OCI-LY7 (cell line): ENCODE data around the gene BBS9. TPM values are rescaled to one million over a fixed set of nuclear protein-coding genes. Genes with fewer than 3 reads are reported as not detected.

Experiments used
- BruUV-seq: library from RNA; stranded (reverse); fragments of 400-500 nt; replicated peaks from 2 replicates; lab custom pipeline; 2021; lab: Mats Ljungman, UMichigan
- CTCF ChIA-PET: fragments of 300-600 bp; sonication (Branson Sonifier 250); formaldehyde crosslinking; loops from one replicate; lab custom pipeline; 2022; ENCODE audit warnings: antibody characterized with exemption; ENCODE audit not compliant: unreplicated experiment; lab: Charles Lee
- POLR2A ChIA-PET: fragments of 300-600 bp; sonication (Branson Sonifier 250); formaldehyde crosslinking; loops from one replicate; lab custom pipeline; 2022; ENCODE audit warnings: antibody characterized with exemption; lab: Charles Lee
- DNase-seq: peaks from one replicate; pipeline ENCODE4 v3.0.0-alpha.2; 2015; ENCODE audit warnings: low spot score
- H2AFZ ChIP-seq: fragments of 200-600 bp; sonication (generic), shearing (Covaris generic); 2 replicates; pipeline ENCODE4 v1.6.1; 2014; ENCODE audit warnings: mild to moderate bottlenecking, antibody characterized with exemption, low read length, moderate library complexity
- H3K27ac ChIP-seq: fragments of 200-600 bp; sonication (generic); 2 replicates; pipeline ENCODE4 v1.5.1; 2014; ENCODE audit warnings: mixed run types, low read depth, mild to moderate bottlenecking, moderate library complexity, low read length, inconsistent platforms; ENCODE audit not compliant: poor library complexity, severe bottlenecking
- H3K36me3 ChIP-seq: fragments of 200-600 bp; sonication (generic); 2 replicates; pipeline ENCODE4 v1.6.1; 2014; ENCODE audit warnings: mild to moderate bottlenecking, antibody characterized with exemption, low read length, moderate library complexity, mixed read lengths; ENCODE audit not compliant: insufficient read depth
- H3K4me1 ChIP-seq: fragments of 200-600 bp; sonication (generic); 2 replicates; pipeline ENCODE4 v1.5.1; 2014; ENCODE audit warnings: mild to moderate bottlenecking, low read length; ENCODE audit not compliant: insufficient read depth, poor library complexity, severe bottlenecking
- H3K4me2 ChIP-seq: fragments of 200-600 bp; sonication (generic); 2 replicates; pipeline ENCODE4 v1.6.1; 2014; ENCODE audit warnings: mild to moderate bottlenecking, low read length
- H3K4me3 ChIP-seq: fragments of 200-600 bp; sonication (generic); 2 replicates; pipeline ENCODE4 v1.5.1; 2014; ENCODE audit warnings: mild to moderate bottlenecking, low read depth, low read length; ENCODE audit not compliant: poor library complexity, severe bottlenecking
- H3K79me2 ChIP-seq: fragments of 200-600 bp; sonication (generic); 2 replicates; pipeline ENCODE4 v1.6.1; 2016; ENCODE audit warnings: low read depth, mild to moderate bottlenecking, low read length, moderate library complexity, mixed read lengths; ENCODE audit not compliant: insufficient read depth
- H3K9me2 ChIP-seq: fragments of 200-600 bp; sonication (generic); 2 replicates; pipeline ENCODE4 v1.6.1; 2016; ENCODE audit warnings: mild to moderate bottlenecking, low read length, mixed read lengths; ENCODE audit not compliant: insufficient read depth
- H3K9me3 ChIP-seq: fragments of 200-600 bp; sonication (generic); 2 replicates; pipeline ENCODE4 v1.6.1; 2014; ENCODE audit warnings: mild to moderate bottlenecking, mixed run types, low read length, mixed read lengths
- H4K20me1 ChIP-seq: fragments of 200-600 bp; sonication (generic); 2 replicates; pipeline ENCODE4 v1.6.1; 2014; ENCODE audit warnings: mild to moderate bottlenecking, antibody characterized with exemption, low read length, moderate library complexity, mixed read lengths; ENCODE audit not compliant: insufficient read depth
- EZH2phosphoT487 ChIP-seq: fragments of 200-600 bp; sonication (generic); IDR thresholded peaks from 2 replicates; pipeline ENCODE4 v1.6.1; 2018; ENCODE audit warnings: low read depth, borderline replicate concordance, mild to moderate bottlenecking, mixed run types, antibody characterized with exemption, low read length, moderate library complexity, mixed read lengths
- intact Hi-C: fragments of 100-400 bp; cut with micrococcal nuclease; formaldehyde crosslinking; loops from one replicate; pipeline ENCODE4 v1.10.0; 2022; ENCODE audit not compliant: unreplicated experiment
- total RNA-seq, 2 experiments: library from RNA; depleted of rRNA in 1 of 2; stranded (reverse); fragments of >200 nt in 1 of 2; shearing (Covaris generic) in 1 of 2; gene quantifications; 2 replicates each; pipeline ENCODE4 v1.2.3, GENCODE V29; 2014 to 2022
- TF ChIP-seq, protein P1 (sequence below): fragments of 200-600 bp; sonication (generic); conservative IDR thresholded peaks from 2 replicates; pipeline ENCODE4 v1.5.1; 2014; ENCODE audit warnings: mild to moderate bottlenecking, antibody characterized with exemption, low read length, moderate library complexity, mixed read lengths

BBS9 gene
- total RNA-seq, 2 experiments from 2014 or later, result 6.8 to 14.8 TPM

- no TSS peak for BruUV-seq
- no peak overlapping the region for H3K4me2 ChIP-seq
- H3K9me3 ChIP-seq, result no peaks in the 10 kb centered on the region
- TF ChIP-seq, protein P1, sequence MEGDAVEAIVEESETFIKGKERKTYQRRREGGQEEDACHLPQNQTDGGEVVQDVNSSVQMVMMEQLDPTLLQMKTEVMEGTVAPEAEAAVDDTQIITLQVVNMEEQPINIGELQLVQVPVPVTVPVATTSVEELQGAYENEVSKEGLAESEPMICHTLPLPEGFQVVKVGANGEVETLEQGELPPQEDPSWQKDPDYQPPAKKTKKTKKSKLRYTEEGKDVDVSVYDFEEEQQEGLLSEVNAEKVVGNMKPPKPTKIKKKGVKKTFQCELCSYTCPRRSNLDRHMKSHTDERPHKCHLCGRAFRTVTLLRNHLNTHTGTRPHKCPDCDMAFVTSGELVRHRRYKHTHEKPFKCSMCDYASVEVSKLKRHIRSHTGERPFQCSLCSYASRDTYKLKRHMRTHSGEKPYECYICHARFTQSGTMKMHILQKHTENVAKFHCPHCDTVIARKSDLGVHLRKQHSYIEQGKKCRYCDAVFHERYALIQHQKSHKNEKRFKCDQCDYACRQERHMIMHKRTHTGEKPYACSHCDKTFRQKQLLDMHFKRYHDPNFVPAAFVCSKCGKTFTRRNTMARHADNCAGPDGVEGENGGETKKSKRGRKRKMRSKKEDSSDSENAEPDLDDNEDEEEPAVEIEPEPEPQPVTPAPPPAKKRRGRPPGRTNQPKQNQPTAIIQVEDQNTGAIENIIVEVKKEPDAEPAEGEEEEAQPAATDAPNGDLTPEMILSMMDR, result no peak
- no peak for TF ChIP-seq EZH2phosphoT487
- no peaks in the 10 kb centered on the region for H3K9me2 ChIP-seq
- no peak overlapping the region for H3K27ac ChIP-seq
- no peak overlapping the region for H2AFZ ChIP-seq
- ChIA-PET CTCF (no interaction called here), POLR2A (no interaction called here)
- DNase-seq, result no peak
- intact Hi-C loops, result no loop called here
- H3K4me3 ChIP-seq, result no peak overlapping the region
- H4K20me1 ChIP-seq, result no peaks in the 10 kb centered on the region
- H3K4me1 ChIP-seq, result no peaks in the 10 kb centered on the region
- no peaks in the 10 kb centered on the region for H3K79me2 ChIP-seq
- no peaks in the 10 kb centered on the region for H3K36me3 ChIP-seq
Observed at GRCh38 chr7:33200282-33200681, 70.9 kb downstream of the BBS9 start.

DNA sequence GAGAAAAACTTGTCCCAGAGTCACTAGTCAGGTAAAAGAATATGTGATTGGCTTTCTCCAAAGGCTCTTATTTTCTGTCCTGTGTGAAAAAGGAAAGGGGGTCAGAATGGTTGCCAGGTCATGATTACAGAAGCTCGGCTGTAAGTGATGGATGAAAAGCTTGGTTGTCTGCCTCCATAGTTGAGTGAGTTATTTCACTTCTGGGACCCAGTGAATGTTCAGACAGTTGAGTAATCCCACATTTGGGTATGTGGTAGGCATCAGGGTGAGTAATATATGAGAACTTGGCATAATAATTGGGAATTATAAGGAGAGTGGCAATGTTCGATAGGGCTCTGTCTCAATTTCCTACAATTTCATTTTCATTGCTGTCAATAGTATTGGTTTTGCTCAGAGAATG, 72.5 kb downstream of the BBS9 start:
- Histone ChIP-seq H3K9me3 (no peaks in the 10 kb centered on the region), H3K79me2 (no peaks in the 10 kb centered on the region), H4K20me1 (no peaks in the 10 kb centered on the region), H2AFZ (no peak overlapping the region), H3K4me3 (no peak overlapping the region), H3K4me2 (no peak overlapping the region), H3K27ac (no peak overlapping the region), H3K9me2 (no peaks in the 10 kb centered on the region), H3K36me3 (no peaks in the 10 kb centered on the region), H3K4me1 (no peaks in the 10 kb centered on the region)
- no peak for DNase-seq
- TF ChIP-seq, protein P1, result no peak
- no peak for TF ChIP-seq EZH2phosphoT487
- intact Hi-C loops, result no loop called here
- POLR2A ChIA-PET, result interaction anchor here (0.6 kb wide), 1 partner anchor 12 kb away, joined by 4 read pairs; no protein-coding TSS in a partner anchor
- CTCF ChIA-PET, result no interaction called here
- no TSS peak for BruUV-seq

GRCh38 chr7:33210958-33211357, 81.6 kb downstream of the BBS9 start:
- ChIA-PET CTCF (no interaction called here), POLR2A (no interaction called here)
- H3K9me2 ChIP-seq, result no peaks in the 10 kb centered on the region
- BruUV-seq, result no TSS peak
- no peak for DNase-seq
- no peak overlapping the region for H3K4me3 ChIP-seq
- H3K4me2 ChIP-seq, result no peak overlapping the region
- no peak for TF ChIP-seq EZH2phosphoT487
- TF ChIP-seq, protein P1, result no peak
- no peaks in the 10 kb centered on the region for H3K36me3 ChIP-seq
- no peak overlapping the region for H3K27ac ChIP-seq
- H3K4me1 ChIP-seq, result no peaks in the 10 kb centered on the region
- H3K79me2 ChIP-seq, result no peaks in the 10 kb centered on the region
- H2AFZ ChIP-seq, result no peak overlapping the region
- H4K20me1 ChIP-seq, result no peaks in the 10 kb centered on the region
- H3K9me3 ChIP-seq, result 0 out of 2 replicates have a peak, but pooled peaks cover 7% of the 10 kb centered on the region
- intact Hi-C loops, result no loop called here
